ENCODE measurements around the gene GRWD1.

GRCh38 chr19:48478339-48479256, 32.8 kb downstream of the GRWD1 start:
- TF ChIP-seq CTCF (IDR thresholded peaks at IDR 0.05), result no peak
- TF ChIP-seq EZH2phosphoT487 (IDR thresholded peaks at IDR 0.05), result no peak
